Progenitor cell of endocrine pancreas (in vitro differentiated cells): ENCODE results near the gene TSKU. TPM values are rescaled to one million over a fixed set of nuclear protein-coding genes. Genes with fewer than 3 reads are reported as not detected.

Source experiments
- DNase-seq: peaks from one replicate; pipeline ENCODE4 v3.0.0; 2021; ENCODE audit warnings: low spot score; ENCODE audit not compliant: unreplicated experiment
- H3K27ac Mint-ChIP-seq: 2 replicates; pipeline ENCODE4 v1.8.0; 2021; ENCODE audit warnings: mild to moderate bottlenecking, moderate library complexity, mixed read lengths
- H3K27me3 Mint-ChIP-seq: 2 replicates; pipeline ENCODE4 v1.8.0; 2021; ENCODE audit warnings: mixed read lengths
- H3K36me3 Mint-ChIP-seq: 2 replicates; pipeline ENCODE4 v1.8.0; 2022; ENCODE audit warnings: mixed read lengths; ENCODE audit not compliant: insufficient read depth
- H3K4me1 Mint-ChIP-seq: 2 replicates; pipeline ENCODE4 v1.8.0; 2021; ENCODE audit warnings: low read depth, mixed read lengths
- H3K4me3 Mint-ChIP-seq: 2 replicates; pipeline ENCODE4 v1.8.0; 2021; ENCODE audit warnings: low read depth, mild to moderate bottlenecking, moderate library complexity, mixed read lengths
- H3K9me3 Mint-ChIP-seq: 2 replicates; pipeline ENCODE4 v1.8.0; 2021; ENCODE audit warnings: low read depth, mixed read lengths
- total RNA-seq: library from RNA; stranded (reverse); gene quantifications from 2 replicates; pipeline ENCODE4 v1.2.1, GENCODE V29; 2021
- TF ChIP-seq, protein P1 (sequence below): fragments of 200-600 bp; sonication (generic); IDR thresholded peaks from one replicate; pipeline ENCODE4 v1.5.0; 2021; ENCODE audit warnings: antibody characterized with exemption, mild to moderate bottlenecking; ENCODE audit not compliant: unreplicated experiment

TSKU gene
- total RNA-seq, 1 donor from 2014 or later: 29.8 TPM

DNA sequence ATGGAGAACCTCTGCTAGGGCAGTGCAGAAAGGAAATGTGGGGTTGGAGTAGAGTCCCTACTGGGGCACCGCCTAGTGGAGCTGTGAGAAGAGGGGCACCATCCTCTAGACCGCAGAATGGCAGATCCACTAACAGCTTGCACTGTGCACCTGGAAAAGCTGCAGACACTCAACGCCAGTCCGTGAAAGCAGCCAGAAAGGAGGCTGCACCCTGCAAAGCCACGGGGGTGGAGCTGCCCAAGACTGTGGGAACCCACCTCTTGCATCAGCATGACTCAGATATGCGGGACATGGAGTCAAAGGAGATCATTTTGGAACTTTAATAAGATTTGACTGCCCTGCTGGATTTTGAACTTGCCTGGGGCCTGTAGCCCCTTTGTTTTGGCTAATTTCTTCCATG lies 8.7 kb downstream of the TSKU start:
- TF ChIP-seq, protein P1, sequence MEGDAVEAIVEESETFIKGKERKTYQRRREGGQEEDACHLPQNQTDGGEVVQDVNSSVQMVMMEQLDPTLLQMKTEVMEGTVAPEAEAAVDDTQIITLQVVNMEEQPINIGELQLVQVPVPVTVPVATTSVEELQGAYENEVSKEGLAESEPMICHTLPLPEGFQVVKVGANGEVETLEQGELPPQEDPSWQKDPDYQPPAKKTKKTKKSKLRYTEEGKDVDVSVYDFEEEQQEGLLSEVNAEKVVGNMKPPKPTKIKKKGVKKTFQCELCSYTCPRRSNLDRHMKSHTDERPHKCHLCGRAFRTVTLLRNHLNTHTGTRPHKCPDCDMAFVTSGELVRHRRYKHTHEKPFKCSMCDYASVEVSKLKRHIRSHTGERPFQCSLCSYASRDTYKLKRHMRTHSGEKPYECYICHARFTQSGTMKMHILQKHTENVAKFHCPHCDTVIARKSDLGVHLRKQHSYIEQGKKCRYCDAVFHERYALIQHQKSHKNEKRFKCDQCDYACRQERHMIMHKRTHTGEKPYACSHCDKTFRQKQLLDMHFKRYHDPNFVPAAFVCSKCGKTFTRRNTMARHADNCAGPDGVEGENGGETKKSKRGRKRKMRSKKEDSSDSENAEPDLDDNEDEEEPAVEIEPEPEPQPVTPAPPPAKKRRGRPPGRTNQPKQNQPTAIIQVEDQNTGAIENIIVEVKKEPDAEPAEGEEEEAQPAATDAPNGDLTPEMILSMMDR: no peak
- Mint-ChIP-seq H3K4me1 (peaks cover 47% of the 10 kb centered on the region), H3K27me3 (no peaks in the 10 kb centered on the region), H3K4me3 (no peak overlapping the region), H3K9me3 (no peaks in the 10 kb centered on the region), H3K27ac (no peak overlapping the region), H3K36me3 (peaks cover 7% of the 10 kb centered on the region)
- DNase-seq: no peak

DNA sequence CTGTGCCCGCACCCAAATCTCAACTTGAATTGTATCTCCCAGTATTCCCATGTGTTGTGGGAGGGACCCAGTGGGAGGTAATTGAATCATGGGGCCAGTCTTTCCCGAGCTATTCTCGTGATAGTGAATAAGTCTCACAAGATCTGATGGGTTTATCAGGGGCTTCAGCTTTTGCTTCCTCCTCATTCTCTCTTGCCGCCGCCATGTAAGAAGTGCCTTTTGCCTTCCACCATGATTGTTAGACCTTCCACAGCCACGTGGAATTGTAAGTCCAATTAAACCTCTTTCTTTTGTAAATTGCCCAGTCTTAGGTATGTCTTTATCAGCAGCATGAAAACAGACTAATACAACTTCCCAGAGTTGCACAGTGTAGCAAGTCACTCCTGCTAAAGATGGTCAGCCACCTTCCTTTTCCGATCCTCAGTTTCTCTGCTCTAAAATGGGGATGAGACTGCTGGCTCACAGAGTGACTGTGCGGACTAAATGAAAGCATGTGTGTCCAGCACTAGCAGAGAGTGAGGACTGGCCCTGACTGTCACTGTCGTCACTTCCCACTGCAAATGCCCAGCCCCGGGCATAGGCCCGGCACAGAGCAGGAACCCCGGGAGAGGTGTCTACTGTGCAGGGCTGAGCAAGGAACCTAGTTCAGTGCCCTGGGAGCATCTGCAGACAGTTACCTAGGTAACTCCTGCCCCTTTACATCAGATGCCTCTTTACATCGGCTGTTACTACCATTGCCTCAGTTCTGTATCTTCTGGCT lies 9.5 kb downstream of the TSKU start:
- peaks cover 42% of the 10 kb centered on the region for H3K4me1 Mint-ChIP-seq
- H3K36me3 Mint-ChIP-seq: peaks cover 8% of the 10 kb centered on the region
- H3K4me3 Mint-ChIP-seq: no peak overlapping the region

DNA sequence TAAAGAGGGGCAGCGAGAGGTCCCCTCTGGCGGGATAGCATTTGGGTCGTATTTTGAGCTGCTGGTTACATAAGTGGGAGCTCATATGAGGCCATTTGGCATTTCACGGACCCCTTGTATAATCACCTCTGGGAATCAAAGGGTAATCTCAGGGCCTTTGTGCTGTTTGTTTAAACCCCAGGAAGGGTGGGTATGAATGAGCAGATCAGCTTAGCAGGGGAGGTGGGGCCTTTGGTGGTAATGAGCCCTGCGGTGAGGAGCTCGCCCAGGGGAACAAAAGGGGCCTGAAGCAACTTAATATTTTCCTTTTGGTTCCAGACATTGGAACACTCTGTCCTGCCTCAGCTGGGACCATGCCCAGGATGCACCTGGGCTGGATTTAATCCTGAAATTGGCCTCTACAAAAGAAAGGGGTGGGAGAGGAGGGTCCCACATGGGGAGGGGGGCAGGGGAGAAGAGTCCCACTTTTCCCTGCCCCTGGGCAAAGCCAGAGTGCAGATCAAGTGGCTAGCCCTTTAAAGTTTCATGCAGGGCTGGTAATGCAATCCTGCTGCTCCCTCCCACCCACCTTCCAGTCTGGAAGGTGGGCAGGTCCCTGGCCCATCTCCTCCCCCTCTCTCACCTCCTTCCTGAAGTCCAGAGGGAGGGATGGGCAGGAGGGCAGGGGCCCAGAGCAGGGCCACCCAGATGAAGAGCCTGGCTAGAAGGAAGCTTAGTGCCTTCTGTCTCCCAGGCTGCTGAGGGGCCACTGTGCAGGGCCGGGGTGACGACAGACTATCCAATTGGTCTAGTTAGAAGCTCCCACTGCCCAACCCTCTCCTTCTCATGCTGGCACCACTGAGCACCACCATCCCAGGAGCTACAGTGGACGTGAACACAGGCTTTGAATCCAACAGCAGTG lies 10.5 kb downstream of the TSKU start:
- Mint-ChIP-seq H3K9me3 (no peaks in the 10 kb centered on the region), H3K27ac (peak overlapping the region; percentile 85), H3K4me1 (peaks cover 33% of the 10 kb centered on the region), H3K36me3 (peaks cover 11% of the 10 kb centered on the region), H3K4me3 (peak overlapping the region; percentile 11), H3K27me3 (no peaks in the 10 kb centered on the region)
- TF ChIP-seq, protein P1: no peak
- DNase-seq: no peak

More for the DNA sequence above, 9.5 kb downstream of the TSKU start:
- Mint-ChIP-seq H3K9me3 (no peaks in the 10 kb centered on the region), H3K27me3 (no peaks in the 10 kb centered on the region), H3K27ac (peak overlapping the region; percentile 31)
- DNase-seq: no peak
- TF ChIP-seq, protein P1: no peak

DNA sequence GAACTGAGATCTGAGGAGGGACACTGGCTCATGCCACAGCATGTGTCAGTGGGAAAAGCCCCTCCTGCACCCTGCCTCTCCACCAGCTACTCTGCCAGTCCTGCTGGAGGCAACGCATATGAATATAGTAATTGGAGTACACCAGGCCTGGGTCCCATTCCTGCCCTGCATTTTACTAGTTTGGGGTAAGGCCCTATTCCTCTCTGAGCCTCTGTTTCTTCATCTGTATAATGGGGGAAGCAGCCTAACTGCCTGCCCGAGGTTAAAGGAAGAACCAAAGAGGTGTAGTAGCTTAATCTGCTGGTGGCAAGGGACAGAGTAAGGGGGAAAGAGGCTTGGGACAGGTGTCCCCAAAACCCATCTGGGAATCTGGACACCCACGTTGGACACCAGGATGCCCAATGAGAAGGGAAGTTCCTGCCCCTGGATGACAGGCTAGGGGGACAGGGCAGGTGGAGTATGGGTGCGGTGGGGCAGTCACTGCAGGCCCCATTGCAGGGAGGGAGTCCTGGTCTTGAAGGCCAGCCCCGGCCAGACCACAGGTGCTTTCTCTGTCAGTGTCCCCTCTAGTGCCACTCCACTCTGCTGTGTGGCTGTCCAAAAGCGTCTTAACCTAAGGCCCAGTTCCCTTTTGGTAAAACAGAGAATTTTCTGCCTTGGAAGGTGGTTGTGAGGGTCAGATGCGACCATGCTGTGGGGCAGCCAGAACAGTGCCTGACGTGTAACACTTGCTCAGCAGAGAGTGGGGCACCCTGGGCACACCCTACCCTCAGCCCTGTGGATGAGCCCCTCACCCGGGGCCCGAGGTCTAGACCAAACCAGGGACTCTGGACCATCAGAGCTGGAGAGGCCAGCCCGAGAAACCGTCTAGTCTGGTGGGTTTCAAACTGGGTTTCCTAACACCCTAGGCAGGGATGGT lies 11.5 kb downstream of the TSKU start:
- Mint-ChIP-seq H3K27me3 (no peaks in the 10 kb centered on the region), H3K4me1 (peaks cover 24% of the 10 kb centered on the region), H3K36me3 (peaks cover 11% of the 10 kb centered on the region), H3K9me3 (no peaks in the 10 kb centered on the region), H3K27ac (peak overlapping the region; percentile 85), H3K4me3 (no peak overlapping the region)
- DNase-seq: no peak
- TF ChIP-seq, protein P1: no peak
